WTC11 (cell line): ENCODE data around the gene DCAF10. TPM values are rescaled to one million over a fixed set of nuclear protein-coding genes. Genes with fewer than 3 reads are reported as not detected.

Experiments used
- ATAC-seq: fragments of 200-7000 bp; cut with Tn5 transposase; 2 replicates; pipeline ENCODE4 v1.10.0; 2021; ENCODE audit warnings: mild to moderate bottlenecking, moderate library complexity
- CTCF ChIA-PET: fragments of 300-600 bp; sonication (Branson Sonifier 250); formaldehyde crosslinking; loops from one replicate; lab custom pipeline; 2021; ENCODE audit warnings: antibody characterized with exemption; lab: Charles Lee
- POLR2A ChIA-PET: fragments of 350-600 bp; sonication (Branson Sonifier 250); formaldehyde crosslinking; loops from one replicate; lab custom pipeline; 2021; ENCODE audit warnings: antibody characterized with exemption; lab: Charles Lee
- DNase-seq: peaks from one replicate; pipeline ENCODE4 v3.0.0; 2021; ENCODE audit warnings: low spot score
- H3K27ac Mint-ChIP-seq: 2 replicates; pipeline ENCODE4 v1.8.0; 2021; ENCODE audit warnings: mixed read lengths
- H3K27me3 Mint-ChIP-seq: 2 replicates; pipeline ENCODE4 v1.8.0; 2021; ENCODE audit warnings: low read depth, mild to moderate bottlenecking, moderate library complexity, mixed read lengths
- H3K36me3 Mint-ChIP-seq: 2 replicates; pipeline ENCODE4 v1.8.0; 2021; ENCODE audit warnings: mixed read lengths
- H3K4me1 Mint-ChIP-seq: 2 replicates; pipeline ENCODE4 v1.8.0; 2022; ENCODE audit warnings: mixed read lengths
- H3K4me3 Mint-ChIP-seq: 2 replicates; pipeline ENCODE4 v1.8.0; 2021; ENCODE audit warnings: mild to moderate bottlenecking, moderate library complexity, mixed read lengths
- H3K9me3 Mint-ChIP-seq: 2 replicates; pipeline ENCODE4 v1.8.0; 2021; ENCODE audit warnings: mixed read lengths
- ELF4 ChIP-seq: sonication (generic); formaldehyde crosslinking; IDR thresholded peaks from 2 replicates; pipeline ENCODE4 v1.8.1; 2022; ENCODE audit warnings: low read depth, mild to moderate bottlenecking, moderate library complexity, missing genetic modification reagents
- HMGA2 ChIP-seq: fragments of 250-450 bp; sonication (Bioruptor Pico); IDR thresholded peaks from 2 replicates; pipeline ENCODE4 v1.4.0; 2021; ENCODE audit warnings: mild to moderate bottlenecking, moderate library complexity
- JUN ChIP-seq: sonication (generic); formaldehyde crosslinking; IDR thresholded peaks from 2 replicates; pipeline ENCODE4 v1.8.0; 2023; ENCODE audit warnings: mild to moderate bottlenecking, missing genetic modification reagents
- PRRX2 ChIP-seq: fragments of 250-450 bp; sonication (Bioruptor Pico); IDR thresholded peaks from 2 replicates; pipeline ENCODE4 v1.8.0; 2021; ENCODE audit warnings: mild to moderate bottlenecking
- RORB ChIP-seq: fragments of 250-450 bp; sonication (Bioruptor Pico); IDR thresholded peaks from 2 replicates; pipeline ENCODE4 v1.9.0; 2021; ENCODE audit warnings: mild to moderate bottlenecking
- SMAD3 ChIP-seq: sonication (generic); formaldehyde crosslinking; IDR thresholded peaks from 2 replicates; pipeline ENCODE4 v1.8.0; 2022; ENCODE audit warnings: missing genetic modification reagents, mild to moderate bottlenecking, borderline replicate concordance
- TEAD1 ChIP-seq: sonication (generic); formaldehyde crosslinking; IDR thresholded peaks from 2 replicates; pipeline ENCODE4 v1.8.0; 2022; ENCODE audit warnings: mild to moderate bottlenecking, missing genetic modification reagents
- ZNF219 ChIP-seq: sonication (generic); formaldehyde crosslinking; IDR thresholded peaks from 2 replicates; pipeline ENCODE4 v1.8.0; 2023; ENCODE audit warnings: missing genetic modification reagents, mild to moderate bottlenecking, borderline replicate concordance
- ZNF396 ChIP-seq: fragments of 250-450 bp; sonication (Bioruptor Pico); IDR thresholded peaks from 2 replicates; pipeline ENCODE4 v1.8.0; 2021; ENCODE audit warnings: mild to moderate bottlenecking, moderate library complexity, borderline replicate concordance
- ZNF671 ChIP-seq: fragments of 250-450 bp; sonication (Bioruptor Pico); IDR thresholded peaks from 2 replicates; pipeline ENCODE4 v1.8.0; 2021; ENCODE audit warnings: mild to moderate bottlenecking
- total RNA-seq: library from RNA; stranded (reverse); gene quantifications from 3 replicates; pipeline ENCODE4 v1.2.3, GENCODE V29; 2021
- TF ChIP-seq, protein P1 (sequence below): fragments of 250-450 bp; sonication (Bioruptor Pico); conservative IDR thresholded peaks from 2 replicates; pipeline ENCODE4 v1.9.0; 2021; ENCODE audit warnings: mild to moderate bottlenecking
- TF ChIP-seq, protein P2 (sequence below): fragments of 250-450 bp; sonication (Bioruptor Pico); IDR thresholded peaks from 2 replicates; pipeline ENCODE4 v1.9.0; 2021; ENCODE audit warnings: moderate library complexity, mild to moderate bottlenecking, inconsistent platforms, borderline replicate concordance
- TF ChIP-seq, protein P3 (sequence below): fragments of 250-450 bp; sonication (Bioruptor Pico); IDR thresholded peaks from 2 replicates; pipeline ENCODE4 v1.9.0; 2021; ENCODE audit warnings: mild to moderate bottlenecking
- TF ChIP-seq, protein P4 (sequence below): sonication (generic); formaldehyde crosslinking; IDR thresholded peaks from 2 replicates; pipeline ENCODE4 v1.8.0; 2022; ENCODE audit warnings: mild to moderate bottlenecking, missing genetic modification reagents
- TF ChIP-seq, protein P5 (sequence below): sonication (generic); formaldehyde crosslinking; IDR thresholded peaks from 2 replicates; pipeline ENCODE4 v1.8.1; 2023; ENCODE audit warnings: mild to moderate bottlenecking, missing genetic modification reagents
- TF ChIP-seq, protein P6 (sequence below): sonication (generic); formaldehyde crosslinking; IDR thresholded peaks from 2 replicates; pipeline ENCODE4 v1.8.1; 2022; ENCODE audit warnings: mild to moderate bottlenecking, moderate library complexity, missing genetic modification reagents
- TF ChIP-seq, protein P7 (sequence below): sonication (generic); formaldehyde crosslinking; conservative IDR thresholded peaks from 2 replicates; pipeline ENCODE4 v1.8.1; 2023; ENCODE audit warnings: mild to moderate bottlenecking, low read depth, missing genetic modification reagents, moderate library complexity

Gene DCAF10
- total RNA-seq, 1 experiment from 2014 or later, result 11.7 TPM

DNA sequence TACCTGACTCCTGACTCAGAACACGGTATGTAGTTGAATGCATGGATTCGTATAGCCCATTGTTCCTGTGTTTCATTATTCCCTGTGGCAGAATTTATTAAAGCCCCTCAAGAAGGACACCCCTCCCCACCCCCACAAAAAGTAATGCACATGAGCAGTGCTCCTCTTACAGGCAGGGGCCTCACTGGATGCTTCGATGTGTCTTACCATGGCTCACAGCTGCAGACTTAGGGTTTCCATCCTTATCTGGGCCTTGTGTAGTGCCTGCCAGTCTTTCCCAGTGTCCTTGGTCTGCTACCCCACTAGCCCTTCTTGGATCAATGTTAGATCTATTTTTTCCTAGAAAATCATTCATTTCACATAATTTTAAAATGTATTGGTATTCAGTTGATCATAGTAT is 30.6 kb upstream of the DCAF10 start:
- Mint-ChIP-seq H3K9me3 (peaks cover 4% of the 10 kb centered on the region; the same call in 1 of the 2 replicates), H3K27ac (no peak overlapping the region), H3K4me1 (no peaks in the 10 kb centered on the region), H3K4me3 (no peak overlapping the region), H3K36me3 (peaks cover 14% of the 10 kb centered on the region), H3K27me3 (no peaks in the 10 kb centered on the region)
- DNase-seq (no peak), ATAC-seq (no peak)
- CTCF ChIA-PET, result interaction anchor here (0.6 kb wide), 1 partner anchor 316 kb away, joined by 3 read pairs; no protein-coding TSS in a partner anchor
- POLR2A ChIA-PET, result no interaction called here
- TF ChIP-seq, protein P1, sequence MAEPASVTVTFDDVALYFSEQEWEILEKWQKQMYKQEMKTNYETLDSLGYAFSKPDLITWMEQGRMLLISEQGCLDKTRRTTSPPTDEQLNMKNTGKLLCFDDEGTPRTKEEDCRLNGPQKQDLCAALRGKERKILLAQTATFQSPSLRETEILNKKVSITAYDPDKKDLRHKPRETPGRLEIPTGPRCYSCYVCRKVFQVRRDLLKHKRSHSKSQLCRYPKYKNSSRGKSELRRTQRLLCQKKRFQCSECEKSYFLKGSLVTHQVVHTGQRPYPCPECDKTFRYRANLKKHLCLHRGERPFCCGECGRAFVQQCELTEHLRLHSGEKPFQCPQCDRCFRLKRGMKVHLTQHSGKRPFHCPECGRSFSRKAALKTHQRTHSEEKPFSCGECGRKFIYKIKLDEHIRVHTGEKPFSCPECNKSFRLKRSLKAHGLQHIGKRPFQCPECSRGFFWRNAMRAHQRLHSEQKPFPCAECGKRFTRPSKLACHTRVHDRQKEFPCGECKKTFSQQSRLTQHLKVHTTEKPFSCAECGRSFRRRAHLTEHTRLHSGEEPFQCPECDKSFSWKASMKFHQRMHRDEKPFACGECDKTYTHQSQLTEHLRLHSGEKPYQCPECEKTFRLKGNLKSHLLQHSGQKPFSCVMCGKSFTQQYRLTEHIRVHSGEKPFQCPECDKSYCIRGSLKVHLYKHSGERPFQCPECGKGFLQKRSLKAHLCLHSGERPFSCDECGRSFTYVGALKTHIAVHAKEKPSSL, result no peak
- no peak for TF ChIP-seq RORB
- TF ChIP-seq, protein P2, sequence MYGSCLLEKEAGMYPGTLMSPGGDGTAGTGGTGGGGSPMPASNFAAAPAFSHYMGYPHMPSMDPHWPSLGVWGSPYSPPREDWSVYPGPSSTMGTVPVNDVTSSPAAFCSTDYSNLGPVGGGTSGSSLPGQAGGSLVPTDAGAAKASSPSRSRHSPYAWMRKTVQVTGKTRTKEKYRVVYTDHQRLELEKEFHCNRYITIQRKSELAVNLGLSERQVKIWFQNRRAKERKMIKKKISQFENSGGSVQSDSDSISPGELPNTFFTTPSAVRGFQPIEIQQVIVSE (CRISPR knock-in tag), result no peak
- TF ChIP-seq PRRX2 (CRISPR knock-in tag), result no peak
- TF ChIP-seq ZNF396, result no peak
- no peak for TF ChIP-seq ZNF671 (CRISPR knock-in tag)
- no peak for TF ChIP-seq JUN (CRISPR knock-in tag)
- no peak for TF ChIP-seq SMAD3 (CRISPR knock-in tag)
- TF ChIP-seq, protein P3, sequence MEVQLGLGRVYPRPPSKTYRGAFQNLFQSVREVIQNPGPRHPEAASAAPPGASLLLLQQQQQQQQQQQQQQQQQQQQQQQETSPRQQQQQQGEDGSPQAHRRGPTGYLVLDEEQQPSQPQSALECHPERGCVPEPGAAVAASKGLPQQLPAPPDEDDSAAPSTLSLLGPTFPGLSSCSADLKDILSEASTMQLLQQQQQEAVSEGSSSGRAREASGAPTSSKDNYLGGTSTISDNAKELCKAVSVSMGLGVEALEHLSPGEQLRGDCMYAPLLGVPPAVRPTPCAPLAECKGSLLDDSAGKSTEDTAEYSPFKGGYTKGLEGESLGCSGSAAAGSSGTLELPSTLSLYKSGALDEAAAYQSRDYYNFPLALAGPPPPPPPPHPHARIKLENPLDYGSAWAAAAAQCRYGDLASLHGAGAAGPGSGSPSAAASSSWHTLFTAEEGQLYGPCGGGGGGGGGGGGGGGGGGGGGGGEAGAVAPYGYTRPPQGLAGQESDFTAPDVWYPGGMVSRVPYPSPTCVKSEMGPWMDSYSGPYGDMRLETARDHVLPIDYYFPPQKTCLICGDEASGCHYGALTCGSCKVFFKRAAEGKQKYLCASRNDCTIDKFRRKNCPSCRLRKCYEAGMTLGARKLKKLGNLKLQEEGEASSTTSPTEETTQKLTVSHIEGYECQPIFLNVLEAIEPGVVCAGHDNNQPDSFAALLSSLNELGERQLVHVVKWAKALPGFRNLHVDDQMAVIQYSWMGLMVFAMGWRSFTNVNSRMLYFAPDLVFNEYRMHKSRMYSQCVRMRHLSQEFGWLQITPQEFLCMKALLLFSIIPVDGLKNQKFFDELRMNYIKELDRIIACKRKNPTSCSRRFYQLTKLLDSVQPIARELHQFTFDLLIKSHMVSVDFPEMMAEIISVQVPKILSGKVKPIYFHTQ, result no peak
- TF ChIP-seq, protein P4, sequence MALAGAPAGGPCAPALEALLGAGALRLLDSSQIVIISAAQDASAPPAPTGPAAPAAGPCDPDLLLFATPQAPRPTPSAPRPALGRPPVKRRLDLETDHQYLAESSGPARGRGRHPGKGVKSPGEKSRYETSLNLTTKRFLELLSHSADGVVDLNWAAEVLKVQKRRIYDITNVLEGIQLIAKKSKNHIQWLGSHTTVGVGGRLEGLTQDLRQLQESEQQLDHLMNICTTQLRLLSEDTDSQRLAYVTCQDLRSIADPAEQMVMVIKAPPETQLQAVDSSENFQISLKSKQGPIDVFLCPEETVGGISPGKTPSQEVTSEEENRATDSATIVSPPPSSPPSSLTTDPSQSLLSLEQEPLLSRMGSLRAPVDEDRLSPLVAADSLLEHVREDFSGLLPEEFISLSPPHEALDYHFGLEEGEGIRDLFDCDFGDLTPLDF (CRISPR knock-in tag), result no peak
- TF ChIP-seq, protein P5, sequence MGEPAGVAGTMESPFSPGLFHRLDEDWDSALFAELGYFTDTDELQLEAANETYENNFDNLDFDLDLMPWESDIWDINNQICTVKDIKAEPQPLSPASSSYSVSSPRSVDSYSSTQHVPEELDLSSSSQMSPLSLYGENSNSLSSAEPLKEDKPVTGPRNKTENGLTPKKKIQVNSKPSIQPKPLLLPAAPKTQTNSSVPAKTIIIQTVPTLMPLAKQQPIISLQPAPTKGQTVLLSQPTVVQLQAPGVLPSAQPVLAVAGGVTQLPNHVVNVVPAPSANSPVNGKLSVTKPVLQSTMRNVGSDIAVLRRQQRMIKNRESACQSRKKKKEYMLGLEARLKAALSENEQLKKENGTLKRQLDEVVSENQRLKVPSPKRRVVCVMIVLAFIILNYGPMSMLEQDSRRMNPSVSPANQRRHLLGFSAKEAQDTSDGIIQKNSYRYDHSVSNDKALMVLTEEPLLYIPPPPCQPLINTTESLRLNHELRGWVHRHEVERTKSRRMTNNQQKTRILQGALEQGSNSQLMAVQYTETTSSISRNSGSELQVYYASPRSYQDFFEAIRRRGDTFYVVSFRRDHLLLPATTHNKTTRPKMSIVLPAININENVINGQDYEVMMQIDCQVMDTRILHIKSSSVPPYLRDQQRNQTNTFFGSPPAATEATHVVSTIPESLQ, result no peak
- no peak for TF ChIP-seq ZNF219 (CRISPR knock-in tag)
- TF ChIP-seq ELF4 (CRISPR knock-in tag), result no peak
- TF ChIP-seq, protein P6, sequence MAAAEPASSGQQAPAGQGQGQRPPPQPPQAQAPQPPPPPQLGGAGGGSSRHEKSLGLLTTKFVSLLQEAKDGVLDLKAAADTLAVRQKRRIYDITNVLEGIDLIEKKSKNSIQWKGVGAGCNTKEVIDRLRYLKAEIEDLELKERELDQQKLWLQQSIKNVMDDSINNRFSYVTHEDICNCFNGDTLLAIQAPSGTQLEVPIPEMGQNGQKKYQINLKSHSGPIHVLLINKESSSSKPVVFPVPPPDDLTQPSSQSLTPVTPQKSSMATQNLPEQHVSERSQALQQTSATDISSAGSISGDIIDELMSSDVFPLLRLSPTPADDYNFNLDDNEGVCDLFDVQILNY (CRISPR knock-in tag), result no peak
- TF ChIP-seq, protein P7, sequence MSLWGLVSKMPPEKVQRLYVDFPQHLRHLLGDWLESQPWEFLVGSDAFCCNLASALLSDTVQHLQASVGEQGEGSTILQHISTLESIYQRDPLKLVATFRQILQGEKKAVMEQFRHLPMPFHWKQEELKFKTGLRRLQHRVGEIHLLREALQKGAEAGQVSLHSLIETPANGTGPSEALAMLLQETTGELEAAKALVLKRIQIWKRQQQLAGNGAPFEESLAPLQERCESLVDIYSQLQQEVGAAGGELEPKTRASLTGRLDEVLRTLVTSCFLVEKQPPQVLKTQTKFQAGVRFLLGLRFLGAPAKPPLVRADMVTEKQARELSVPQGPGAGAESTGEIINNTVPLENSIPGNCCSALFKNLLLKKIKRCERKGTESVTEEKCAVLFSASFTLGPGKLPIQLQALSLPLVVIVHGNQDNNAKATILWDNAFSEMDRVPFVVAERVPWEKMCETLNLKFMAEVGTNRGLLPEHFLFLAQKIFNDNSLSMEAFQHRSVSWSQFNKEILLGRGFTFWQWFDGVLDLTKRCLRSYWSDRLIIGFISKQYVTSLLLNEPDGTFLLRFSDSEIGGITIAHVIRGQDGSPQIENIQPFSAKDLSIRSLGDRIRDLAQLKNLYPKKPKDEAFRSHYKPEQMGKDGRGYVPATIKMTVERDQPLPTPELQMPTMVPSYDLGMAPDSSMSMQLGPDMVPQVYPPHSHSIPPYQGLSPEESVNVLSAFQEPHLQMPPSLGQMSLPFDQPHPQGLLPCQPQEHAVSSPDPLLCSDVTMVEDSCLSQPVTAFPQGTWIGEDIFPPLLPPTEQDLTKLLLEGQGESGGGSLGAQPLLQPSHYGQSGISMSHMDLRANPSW (CRISPR knock-in tag), result no peak
- TF ChIP-seq TEAD1, result no peak
- no peak for TF ChIP-seq HMGA2 (CRISPR knock-in tag)
